GM10266 (cell line): ENCODE results near the gene ELANE.

Experiments used
- DNase-seq: peaks from one replicate; pipeline ENCODE4 v3.0.0; 2012; ENCODE audit errors: extremely low spot score
- CTCF ChIP-seq: IDR thresholded peaks from 2 replicates; pipeline ENCODE4 v1.5.1; 2012; ENCODE audit warnings: mild to moderate bottlenecking, low read depth; ENCODE audit not compliant: control insufficient read depth, insufficient read depth; ENCODE audit errors: missing control alignments

ELANE gene

GRCh38 chr19:896434-896833 is 44.3 kb downstream of the ELANE start:
- no peak for DNase-seq
- no peak for TF ChIP-seq CTCF

DNA sequence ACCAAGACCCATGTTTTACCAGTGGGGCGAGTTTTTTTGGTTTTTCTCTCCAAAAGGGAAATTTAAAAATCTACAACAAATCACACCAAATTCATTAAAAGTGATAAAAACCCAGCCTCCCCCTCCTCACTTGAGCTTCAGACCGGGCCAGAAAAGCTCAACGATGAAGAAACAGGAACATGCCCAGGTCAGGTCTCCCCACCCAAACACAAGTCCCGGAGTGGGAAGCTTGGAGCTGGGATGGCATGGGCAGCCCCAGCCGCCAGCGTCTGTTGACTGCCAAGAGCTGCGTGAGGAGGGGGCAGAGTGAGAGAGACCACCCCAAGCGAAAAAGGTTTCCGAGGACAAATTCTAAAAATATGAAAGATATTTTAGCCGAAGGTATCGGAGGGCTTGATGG is 44.9 kb downstream of the ELANE start:
- no peak for DNase-seq
- no peak for TF ChIP-seq CTCF

- no peak for DNase-seq
- TF ChIP-seq CTCF, result peak; percentile 9
These were observed 45.4 kb downstream of the ELANE start for GRCh38 chr19:897442-898039.

- DNase-seq, result no peak
- no peak for TF ChIP-seq CTCF
These were observed 46.6 kb downstream of the ELANE start for GRCh38 chr19:898663-899062.

- no peak for TF ChIP-seq CTCF
- no peak for DNase-seq
These were observed 47.4 kb downstream of the ELANE start for GRCh38 chr19:899336-900042.

DNA sequence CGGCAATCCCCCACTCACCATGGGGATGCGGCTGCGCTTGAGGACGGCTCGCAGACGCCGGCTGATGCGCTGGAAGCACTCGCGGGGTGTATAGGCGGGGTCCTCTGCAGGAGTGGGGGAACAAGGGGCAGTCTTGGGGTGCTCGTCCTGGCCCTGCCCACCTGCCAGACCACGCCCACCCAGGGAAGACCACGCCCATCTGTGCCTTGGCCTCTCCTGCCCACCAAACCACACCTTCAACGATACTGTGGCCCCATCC is 47.9 kb downstream of the ELANE start:
- DNase-seq, result no peak
- TF ChIP-seq CTCF, result no peak

GRCh38 chr19:900302-901111 is 48.4 kb downstream of the ELANE start:
- TF ChIP-seq CTCF, result no peak
- no peak for DNase-seq
